ENCODE data around the gene TMEM74B.

Gene TMEM74B

DNA sequence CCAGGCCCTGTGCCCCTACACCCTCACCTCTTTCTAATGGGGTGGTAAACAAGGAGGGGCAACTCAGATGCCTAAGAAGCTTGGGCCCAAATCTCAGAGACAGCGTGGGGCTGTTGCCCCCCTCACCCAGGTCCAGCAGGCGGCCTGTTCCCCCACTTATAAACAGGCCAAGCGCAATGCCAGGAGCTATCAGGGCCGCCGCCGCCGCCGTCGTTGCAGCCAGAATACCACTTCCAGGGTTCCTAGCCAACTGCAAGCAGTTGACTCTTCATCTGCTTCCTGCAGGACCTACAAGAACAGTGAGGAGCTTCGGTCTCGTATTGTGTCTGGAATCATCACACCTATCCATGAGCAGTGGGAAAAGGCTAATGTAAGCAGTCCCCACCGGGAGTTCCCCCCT lies 49.9 kb downstream of the TMEM74B start:
- TF ChIP-seq RAD21 (IDR thresholded peaks at IDR 0.05; ENCODE audit: low read depth) (no peak), ZBTB7A (IDR thresholded peaks at IDR 0.05; ENCODE audit: low read depth) (no peak), FOXM1 (IDR thresholded peaks at IDR 0.05; ENCODE audit: borderline replicate concordance, low read depth) (no peak), MAX (IDR thresholded peaks at IDR 0.05) (no peak)

- TF ChIP-seq, protein P1, sequence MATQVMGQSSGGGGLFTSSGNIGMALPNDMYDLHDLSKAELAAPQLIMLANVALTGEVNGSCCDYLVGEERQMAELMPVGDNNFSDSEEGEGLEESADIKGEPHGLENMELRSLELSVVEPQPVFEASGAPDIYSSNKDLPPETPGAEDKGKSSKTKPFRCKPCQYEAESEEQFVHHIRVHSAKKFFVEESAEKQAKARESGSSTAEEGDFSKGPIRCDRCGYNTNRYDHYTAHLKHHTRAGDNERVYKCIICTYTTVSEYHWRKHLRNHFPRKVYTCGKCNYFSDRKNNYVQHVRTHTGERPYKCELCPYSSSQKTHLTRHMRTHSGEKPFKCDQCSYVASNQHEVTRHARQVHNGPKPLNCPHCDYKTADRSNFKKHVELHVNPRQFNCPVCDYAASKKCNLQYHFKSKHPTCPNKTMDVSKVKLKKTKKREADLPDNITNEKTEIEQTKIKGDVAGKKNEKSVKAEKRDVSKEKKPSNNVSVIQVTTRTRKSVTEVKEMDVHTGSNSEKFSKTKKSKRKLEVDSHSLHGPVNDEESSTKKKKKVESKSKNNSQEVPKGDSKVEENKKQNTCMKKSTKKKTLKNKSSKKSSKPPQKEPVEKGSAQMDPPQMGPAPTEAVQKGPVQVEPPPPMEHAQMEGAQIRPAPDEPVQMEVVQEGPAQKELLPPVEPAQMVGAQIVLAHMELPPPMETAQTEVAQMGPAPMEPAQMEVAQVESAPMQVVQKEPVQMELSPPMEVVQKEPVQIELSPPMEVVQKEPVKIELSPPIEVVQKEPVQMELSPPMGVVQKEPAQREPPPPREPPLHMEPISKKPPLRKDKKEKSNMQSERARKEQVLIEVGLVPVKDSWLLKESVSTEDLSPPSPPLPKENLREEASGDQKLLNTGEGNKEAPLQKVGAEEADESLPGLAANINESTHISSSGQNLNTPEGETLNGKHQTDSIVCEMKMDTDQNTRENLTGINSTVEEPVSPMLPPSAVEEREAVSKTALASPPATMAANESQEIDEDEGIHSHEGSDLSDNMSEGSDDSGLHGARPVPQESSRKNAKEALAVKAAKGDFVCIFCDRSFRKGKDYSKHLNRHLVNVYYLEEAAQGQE (IDR thresholded peaks at IDR 0.05; ENCODE audit: low read depth): no peak
Measured at GRCh38 chr20:1134355-1134754, 50.4 kb downstream of the TMEM74B start.

DNA sequence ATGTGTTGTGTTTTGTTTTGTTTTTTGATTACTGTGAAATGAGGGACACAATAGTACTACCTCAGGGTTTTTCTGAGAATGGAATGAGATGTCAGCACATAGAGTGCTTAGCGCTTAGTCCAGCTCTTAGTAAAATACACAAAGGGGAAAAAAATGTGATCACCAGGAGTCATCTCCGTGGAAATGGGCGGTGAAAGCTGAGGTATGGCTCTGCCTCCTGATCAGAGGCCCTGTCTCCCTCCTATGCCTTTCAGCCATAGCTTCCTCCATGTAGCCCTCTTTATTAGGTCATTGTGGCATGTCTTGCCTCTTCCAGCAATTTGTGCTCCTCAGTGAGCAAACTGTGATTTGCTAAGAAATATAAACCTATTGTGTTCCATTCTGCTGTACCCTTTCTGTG lies 53.4 kb downstream of the TMEM74B start:
- no peak for TF ChIP-seq ZBTB7A (IDR thresholded peaks at IDR 0.05; ENCODE audit: low read depth)
- TF ChIP-seq TEAD4 (IDR thresholded peaks at IDR 0.05): no peak
- TF ChIP-seq, protein P1 (IDR thresholded peaks at IDR 0.05; ENCODE audit: low read depth): no peak
- TF ChIP-seq EGR1 (IDR thresholded peaks at IDR 0.05): no peak
- no peak for TF ChIP-seq CREB1 (IDR thresholded peaks at IDR 0.05; ENCODE audit: low read depth)
- no peak for TF ChIP-seq CEBPB (IDR thresholded peaks at IDR 0.05)

DNA sequence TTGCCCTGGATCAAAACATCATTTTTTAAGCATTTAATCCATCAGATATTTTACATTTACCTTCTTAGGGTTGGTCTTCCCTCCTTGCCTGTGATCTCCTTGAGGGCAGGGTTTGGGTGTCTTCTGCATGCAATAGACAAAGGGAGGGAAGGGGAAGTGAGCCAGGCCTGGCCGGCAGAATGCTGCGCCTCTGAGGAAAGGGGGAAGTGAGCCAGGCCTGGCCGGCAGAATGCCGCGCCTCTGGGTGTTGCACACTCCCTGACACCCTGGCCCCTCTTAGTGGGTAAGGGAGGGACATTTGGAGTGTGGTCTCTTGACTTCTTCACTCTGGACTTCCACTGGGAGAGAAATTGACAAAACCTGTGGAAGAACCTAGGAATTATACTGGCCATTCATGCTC lies 53.9 kb downstream of the TMEM74B start:
- TF ChIP-seq NFIC (IDR thresholded peaks at IDR 0.05): no peak
- TF ChIP-seq YY1 (IDR thresholded peaks at IDR 0.05; ENCODE audit: low read depth): no peak
- TF ChIP-seq, protein P1 (IDR thresholded peaks at IDR 0.05; ENCODE audit: low read depth): no peak
- no peak for TF ChIP-seq EP300 (IDR thresholded peaks at IDR 0.05; ENCODE audit: borderline replicate concordance)

Data from Ishikawa (cell line).